Stimulated activated naive CD4-positive, alpha-beta T cell (primary cell): ENCODE data around the gene PRELID2.
"Not testable (repeated sequence)": the region's sequence is repeated elsewhere in the genome, so short reads cannot be mapped to it uniquely, and the experiment has no call there.

Source experiments
- DNase-seq, 6 experiments: peaks; one replicate each; lab custom pipeline; 2025; lab: John Stamatoyannopoulos, UW

Gene PRELID2

GRCh38 chr5:145834917-145835847, at the start of gene PRELID2:
Gene PRELID2 (minus strand): TSS chr5:145835342. CDS start chr5:145835251, 91 bp downstream.
- peak in 2 of 6 experiments; percentile 0 to 13 for DNase-seq

- no peak for DNase-seq
Observed at GRCh38 chr5:145874765-145875164, 39.6 kb upstream of the PRELID2 start.

- no peak for DNase-seq
Observed at GRCh38 chr5:145872914-145873313, 37.8 kb upstream of the PRELID2 start, which contains the start of gene GRXCR2. Gene GRXCR2 (minus strand): TSS chr5:145873014. CDS start chr5:145872968, 46 bp downstream.

- DNase-seq = no peak
Observed at GRCh38 chr5:145872486-145872885, 37.3 kb upstream of the PRELID2 start.

- no peak for DNase-seq
Observed at GRCh38 chr5:145869753-145870152, 34.6 kb upstream of the PRELID2 start.

- DNase-seq = no peak
Observed at GRCh38 chr5:145867806-145868205, 32.7 kb upstream of the PRELID2 start.

- not testable (repeated sequence) for DNase-seq
Observed at GRCh38 chr5:145864432-145864831, 29.3 kb upstream of the PRELID2 start.

- no peak for DNase-seq
Observed at GRCh38 chr5:145863003-145863402, 27.9 kb upstream of the PRELID2 start.

- DNase-seq = no peak
Observed at GRCh38 chr5:145859897-145860296, 24.8 kb upstream of the PRELID2 start.

GRCh38 chr5:145859453-145859852, 24.3 kb upstream of the PRELID2 start:
- DNase-seq = no peak

GRCh38 chr5:145858959-145859358, 23.8 kb upstream of the PRELID2 start:
- DNase-seq = no peak

GRCh38 chr5:145856285-145856818, 21.2 kb upstream of the PRELID2 start:
- DNase-seq = no peak

- DNase-seq = no peak
Observed at GRCh38 chr5:145855763-145856267, 20.7 kb upstream of the PRELID2 start.

GRCh38 chr5:145854651-145855258, 19.6 kb upstream of the PRELID2 start:
- DNase-seq = no peak

GRCh38 chr5:145853781-145854376, 18.7 kb upstream of the PRELID2 start:
- no peak for DNase-seq

GRCh38 chr5:145852990-145853389, 17.8 kb upstream of the PRELID2 start:
- DNase-seq = no peak

GRCh38 chr5:145848854-145849253, 13.7 kb upstream of the PRELID2 start:
- no peak for DNase-seq

GRCh38 chr5:145847499-145848497, 12.7 kb upstream of the PRELID2 start:
- DNase-seq = no peak

- DNase-seq = no peak
Observed at GRCh38 chr5:145846081-145846480, 10.9 kb upstream of the PRELID2 start.

- no peak for DNase-seq
Observed at GRCh38 chr5:145841299-145841698, 6.2 kb upstream of the PRELID2 start.
